ENCODE measurements around the gene POLG.

The POLG gene

GRCh38 chr15:89325039-89325803, 9.4 kb downstream of the POLG start:
- DNase-seq: no peak

- DNase-seq: no peak
These were observed 10.8 kb downstream of the POLG start for GRCh38 chr15:89323825-89324224.

GRCh38 chr15:89322822-89323221, 11.8 kb downstream of the POLG start:
- DNase-seq: no peak

GRCh38 chr15:89321521-89322410, 12.9 kb downstream of the POLG start:
- DNase-seq: no peak

- no peak for DNase-seq
These were observed 14.4 kb downstream of the POLG start for GRCh38 chr15:89320200-89320599.

- no peak for DNase-seq
These were observed 14.9 kb downstream of the POLG start for GRCh38 chr15:89319678-89320077.

- no peak for DNase-seq
These were observed 17.4 kb downstream of the POLG start for GRCh38 chr15:89317186-89317720.

GRCh38 chr15:89316504-89316903, 18.1 kb downstream of the POLG start:
- DNase-seq: no peak

- no peak for DNase-seq
These were observed 19.2 kb downstream of the POLG start for GRCh38 chr15:89315375-89315929.

- DNase-seq: no peak
These were observed 24.6 kb downstream of the POLG start for GRCh38 chr15:89309993-89310392.

- DNase-seq: no peak
These were observed 26.4 kb downstream of the POLG start for GRCh38 chr15:89308236-89308635.

GRCh38 chr15:89307791-89308190, 26.8 kb downstream of the POLG start:
- no peak for DNase-seq

GRCh38 chr15:89307046-89307587, 27.5 kb downstream of the POLG start:
- DNase-seq: no peak

- DNase-seq: no peak
These were observed 29.2 kb downstream of the POLG start for GRCh38 chr15:89305395-89305794.

- no peak for DNase-seq
These were observed 30.6 kb downstream of the POLG start for GRCh38 chr15:89303986-89304385.

- DNase-seq: no peak
These were observed 33.1 kb downstream of the POLG start for GRCh38 chr15:89301304-89302089.

- no peak for DNase-seq
These were observed 34.7 kb downstream of the POLG start for GRCh38 chr15:89299896-89300295.

- no peak for DNase-seq
These were observed 41.6 kb downstream of the POLG start for GRCh38 chr15:89293012-89293411.

- DNase-seq: no peak
These were observed 42.6 kb downstream of the POLG start for GRCh38 chr15:89291934-89292438.

- no peak for DNase-seq
These were observed 51.4 kb downstream of the POLG start for GRCh38 chr15:89283201-89283600.

GRCh38 chr15:89282631-89283030, 52.0 kb downstream of the POLG start:
- no peak for DNase-seq

- DNase-seq: no peak
These were observed 56.3 kb downstream of the POLG start for GRCh38 chr15:89278307-89278706.

All from NCI-H1930 (cell line).